HCT116 (cell line): ENCODE data around the gene OR52A1. TPM values are rescaled to one million over a fixed set of nuclear protein-coding genes. Genes with fewer than 3 reads are reported as not detected.

ENCODE experiments used
- ATAC-seq: fragments of 200-7000 bp; cut with Tn5 transposase; 2 replicates; pipeline ENCODE4 v1.9.1; 2020; ENCODE audit warnings: mild to moderate bottlenecking, moderate library complexity
- BruUV-seq: library from RNA; stranded (reverse); fragments of 400-500 nt; replicated peaks from 2 replicates; lab custom pipeline; 2021; lab: Mats Ljungman, UMichigan
- CTCF ChIA-PET: fragments of 300-600 bp; sonication (Branson Sonifier 250); formaldehyde crosslinking; loops from one replicate; lab custom pipeline; 2021; ENCODE audit warnings: antibody characterized with exemption; lab: Charles Lee
- POLR2A ChIA-PET: fragments of 300-600, 350-600 bp; sonication (Branson Sonifier 250); formaldehyde crosslinking; loops from one replicate; lab custom pipeline; 2021; ENCODE audit warnings: antibody characterized with exemption; lab: Charles Lee
- RAD21 ChIA-PET, 2 experiments: fragments of 300-600 bp; sonication (Branson Sonifier 250); formaldehyde crosslinking; loops; one replicate each; lab custom pipeline; 2023; ENCODE audit warnings: low total read pairs in 2 of 2; ENCODE audit not compliant: uncharacterized antibody in 2 of 2, unreplicated experiment in 2 of 2, low non-redundant PET in 1 of 2; lab: Charles Lee
- DNase-seq: peaks from one replicate; pipeline ENCODE4 v3.0.0-alpha.2; 2010; ENCODE audit warnings: low read depth, low spot score
- H2AFZ ChIP-seq: fragments of 200-600 bp; shearing (Covaris generic), sonication (generic); 2 replicates; pipeline ENCODE4 v1.6.1; 2017; ENCODE audit warnings: low read depth, mixed run types, mixed read lengths, antibody characterized with exemption, low read length; ENCODE audit not compliant: poor library complexity, severe bottlenecking
- H3K27ac ChIP-seq: 2 replicates; pipeline ENCODE4 v1.5.1; 2012; ENCODE audit warnings: low read depth, low read length
- H3K27me3 ChIP-seq: fragments of 200-600 bp; sonication (generic); 2 replicates; pipeline ENCODE4 v1.6.1; 2016; ENCODE audit warnings: mixed run types, low read length, mixed read lengths; ENCODE audit not compliant: insufficient read depth
- H3K36me3 ChIP-seq, 2 experiments: fragments of 200-500 bp in 1 of 2; fragments of 200-600 bp in 1 of 2; sonication (Bioruptor generic) in 1 of 2; sonication (generic) in 1 of 2; 2 replicates each; pipeline versions ENCODE4 v1.5.1 to v1.6.1; 2014 to 2016; ENCODE audit warnings: low read length in 2 of 2, inconsistent platforms in 1 of 2, mixed read lengths in 1 of 2, mixed run types in 1 of 2; ENCODE audit not compliant: insufficient read depth in 2 of 2, control insufficient read depth in 1 of 2
- H3K4me1 ChIP-seq, 2 experiments: fragments of 200-600 bp in 1 of 2; sonication (generic) in 1 of 2; 2 replicates each; pipeline versions ENCODE4 v1.5.1 to v1.6.1; 2012 to 2017; ENCODE audit warnings: low read length in 2 of 2, inconsistent platforms in 1 of 2, mild to moderate bottlenecking in 1 of 2, mixed read lengths in 1 of 2, mixed run types in 1 of 2, moderate library complexity in 1 of 2; ENCODE audit not compliant: insufficient read depth in 2 of 2, control insufficient read depth in 1 of 2
- H3K4me2 ChIP-seq: fragments of 200-600 bp; sonication (generic); 2 replicates; pipeline ENCODE4 v1.6.1; 2017; ENCODE audit warnings: mixed run types, low read length, mixed read lengths
- H3K4me3 ChIP-seq, 2 experiments: fragments of 200-600 bp in 1 of 2; sonication (generic) in 1 of 2; replicated peaks in 1 of 2; 2 replicates each; pipeline ENCODE4 v1.5.1; 2011 to 2016; ENCODE audit warnings: low read length in 2 of 2, control low read depth in 1 of 2, low read depth in 1 of 2, mild to moderate bottlenecking in 1 of 2, mixed read lengths in 1 of 2, mixed run types in 1 of 2
- H3K79me2 ChIP-seq: fragments of 200-600 bp; sonication (generic); 2 replicates; pipeline ENCODE4 v1.6.1; 2017; ENCODE audit warnings: mild to moderate bottlenecking, mixed run types, low read length, moderate library complexity, mixed read lengths; ENCODE audit not compliant: insufficient read depth
- H3K9ac ChIP-seq: fragments of 200-600 bp; sonication (generic); 2 replicates; pipeline ENCODE4 v1.6.1; 2016; ENCODE audit warnings: low read length, mixed read lengths
- H3K9me2 ChIP-seq: fragments of 200-600 bp; sonication (generic), shearing (Covaris generic); 2 replicates; pipeline ENCODE4 v1.6.1; 2017; ENCODE audit warnings: mixed run types, mild to moderate bottlenecking, moderate library complexity; ENCODE audit not compliant: insufficient read depth
- H3K9me3 ChIP-seq, 2 experiments: fragments of 200-500 bp in 1 of 2; fragments of 200-600 bp in 1 of 2; sonication (Bioruptor generic) in 1 of 2; sonication (generic) in 1 of 2; 2 replicates each; pipeline ENCODE4 v1.6.1; 2014 to 2017; ENCODE audit warnings: low read length in 2 of 2, mixed read lengths in 2 of 2, inconsistent platforms in 1 of 2, low read depth in 1 of 2, mild to moderate bottlenecking in 1 of 2, mixed run types in 1 of 2, moderate library complexity in 1 of 2; ENCODE audit not compliant: control insufficient read depth in 1 of 2, insufficient read depth in 1 of 2
- H4K20me1 ChIP-seq: fragments of 200-600 bp; sonication (generic), shearing (Covaris generic); 2 replicates; pipeline ENCODE4 v1.6.1; 2017; ENCODE audit warnings: mixed run types, mild to moderate bottlenecking, moderate library complexity; ENCODE audit not compliant: insufficient read depth
- CBX3 ChIP-seq: IDR thresholded peaks from 2 replicates; pipeline ENCODE4 v1.6.1; 2012; ENCODE audit warnings: low read depth
- CEBPB ChIP-seq: IDR thresholded peaks from 2 replicates; pipeline ENCODE4 v1.6.1; 2012; ENCODE audit warnings: low read depth
- EZH2 ChIP-seq: fragments of 200-600 bp; sonication (generic); IDR thresholded peaks from 2 replicates; pipeline ENCODE4 v1.6.1; 2017; ENCODE audit warnings: antibody characterized with exemption, mixed run types
- EZH2phosphoT487 ChIP-seq: fragments of 200-600 bp; IDR thresholded peaks from 2 replicates; pipeline ENCODE4 v1.6.1; 2018; ENCODE audit warnings: antibody characterized with exemption, borderline replicate concordance
- FOSL1 ChIP-seq: IDR thresholded peaks from 2 replicates; pipeline ENCODE4 v1.6.1; 2012; ENCODE audit warnings: low read depth
- JUND ChIP-seq: IDR thresholded peaks from 2 replicates; pipeline ENCODE4 v1.6.1; 2012
- MAX ChIP-seq: IDR thresholded peaks from 2 replicates; pipeline ENCODE4 v1.6.1; 2012
- POLR2AphosphoS5 ChIP-seq: IDR thresholded peaks from 2 replicates; pipeline ENCODE4 v1.6.1; 2011; ENCODE audit warnings: mild to moderate bottlenecking, low read depth, low read length, moderate library complexity
- RAD21 ChIP-seq: IDR thresholded peaks from 2 replicates; pipeline ENCODE4 v1.6.1; 2012; ENCODE audit warnings: low read depth, mild to moderate bottlenecking
- REST ChIP-seq: IDR thresholded peaks from 2 replicates; pipeline ENCODE4 v1.6.1; 2012; ENCODE audit warnings: low read depth
- SRF ChIP-seq: IDR thresholded peaks from 2 replicates; pipeline ENCODE4 v1.6.1; 2012; ENCODE audit warnings: low read depth
- TCF7L2 ChIP-seq: IDR thresholded peaks from 2 replicates; pipeline ENCODE4 v1.7.0; 2011; ENCODE audit warnings: borderline replicate concordance, inconsistent platforms; ENCODE audit not compliant: insufficient read depth, insufficient read length; ENCODE audit errors: extremely low read depth
- YY1 ChIP-seq: IDR thresholded peaks from 2 replicates; pipeline ENCODE4 v1.6.1; 2011; ENCODE audit warnings: low read length, low read depth, moderate library complexity, mild to moderate bottlenecking; ENCODE audit not compliant: insufficient replicate concordance; ENCODE audit errors: extremely low read depth
- ZBTB33 ChIP-seq: IDR thresholded peaks from 2 replicates; pipeline ENCODE4 v1.6.1; 2011; ENCODE audit warnings: mild to moderate bottlenecking, low read length, moderate library complexity; ENCODE audit not compliant: insufficient replicate concordance; ENCODE audit errors: extremely low read depth
- ZFX ChIP-seq: fragments of 450-650 bp; IDR thresholded peaks from 2 replicates; pipeline ENCODE4 v1.6.1; 2017
- ZNF274 ChIP-seq: fragments of 200-500 bp; sonication (Bioruptor generic); IDR thresholded peaks from 2 replicates; pipeline ENCODE4 v1.6.1; 2014; ENCODE audit warnings: mild to moderate bottlenecking, low read depth, low read length, inconsistent platforms
- intact Hi-C: fragments of 100-400 bp; cut with micrococcal nuclease; formaldehyde crosslinking; loops from 2 replicates; pipeline ENCODE4 v1.10.0; 2022
- total RNA-seq: library from RNA; stranded (reverse); gene quantifications from one replicate; pipeline ENCODE4 v1.2.1, GENCODE V29; 2021; ENCODE audit not compliant: unreplicated experiment

Gene OR52A1
- total RNA-seq, 1 experiment from 2014 or later = not detected

GRCh38 chr11:5196067-5196466 is 41.5 kb upstream of the OR52A1 start:
- ChIA-PET CTCF (interaction anchor here (1.1 kb wide), 1 partner anchor 71 kb away, joined by 3 read pairs; no protein-coding TSS in a partner anchor), POLR2A (no interaction called here), RAD21 (no interaction called here)
- Histone ChIP-seq H3K4me3 (no peak overlapping the region), H4K20me1 (no peaks in the 10 kb centered on the region), H3K36me3 (no peaks in the 10 kb centered on the region), H3K27me3 (peaks cover 28% of the 10 kb centered on the region), H3K9me3 (no peaks in the 10 kb centered on the region), H3K9me2 (no peaks in the 10 kb centered on the region), H2AFZ (no peak overlapping the region), H3K4me1 (no peaks in the 10 kb centered on the region), H3K27ac (no peak overlapping the region), H3K4me2 (peak overlapping the region; percentile 1; the same call in 1 of the 2 replicates), H3K79me2 (no peaks in the 10 kb centered on the region), H3K9ac (no peak overlapping the region)
- DNase-seq = no peak
- intact Hi-C loops = no loop called here
- BruUV-seq = no TSS peak
- ATAC-seq = peak; percentile 80
- TF ChIP-seq ZFX = no peak
- no peak for TF ChIP-seq CBX3
- no peak for TF ChIP-seq EZH2
- no peak for TF ChIP-seq FOSL1
- TF ChIP-seq RAD21 = no peak
- TF ChIP-seq TCF7L2 = no peak
- no peak for TF ChIP-seq JUND
- no peak for TF ChIP-seq MAX
- no peak for TF ChIP-seq YY1
- no peak for TF ChIP-seq EZH2phosphoT487
- TF ChIP-seq CEBPB = no peak
- no peak for TF ChIP-seq REST
- no peak for TF ChIP-seq ZBTB33
- no peak for TF ChIP-seq SRF
- TF ChIP-seq ZNF274 = no peak
- no peak for TF ChIP-seq POLR2AphosphoS5
